HuH-7 (cell line): ENCODE data around the gene HELB.

ENCODE experiments used
- DNase-seq: peaks from one replicate; pipeline ENCODE4 v3.0.0; 2011; ENCODE audit warnings: low spot score

Gene HELB

DNA sequence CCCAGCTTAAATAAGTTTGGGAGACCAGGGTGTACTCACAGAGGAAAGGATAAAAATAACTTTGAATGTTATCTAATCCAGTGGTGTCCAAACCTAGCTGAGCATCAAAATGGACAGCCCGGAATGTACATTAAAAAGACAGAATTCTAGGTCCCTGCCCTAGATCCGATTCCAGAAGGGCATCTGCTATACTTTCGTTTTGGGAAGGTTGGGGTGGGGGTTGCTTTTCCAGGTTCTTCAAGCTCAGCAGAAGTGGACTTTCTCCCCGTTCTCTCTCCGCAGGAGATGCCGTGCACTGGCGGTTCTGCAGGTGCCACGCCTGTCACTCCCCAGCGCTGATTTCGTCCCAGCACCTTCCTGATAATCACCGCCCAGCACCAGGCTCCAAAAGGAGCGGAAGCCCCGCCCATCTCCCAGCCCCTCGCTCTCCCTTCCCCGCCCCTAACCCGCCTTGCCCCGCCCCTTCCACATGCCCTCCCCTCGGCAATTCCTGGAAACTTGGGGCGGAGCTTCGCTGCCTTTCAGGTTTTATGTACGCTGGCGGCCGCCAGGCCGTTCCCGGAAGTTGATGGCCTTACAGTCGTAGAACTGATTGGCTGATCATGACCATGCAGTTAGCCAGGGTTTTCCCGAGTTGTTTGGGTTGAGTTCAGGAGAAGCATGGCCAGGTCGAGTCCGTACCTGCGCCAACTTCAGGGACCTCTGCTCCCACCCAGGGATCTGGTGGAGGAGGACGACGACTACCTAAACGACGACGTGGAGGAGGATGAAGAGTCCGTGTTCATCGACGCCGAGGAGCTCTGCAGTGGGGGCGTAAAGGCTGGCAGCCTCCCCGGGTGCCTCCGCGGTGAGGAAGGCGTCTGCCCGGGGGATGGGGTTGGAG lies at the start of gene HELB:
HELB (plus strand) TSS at position 550 of the 883 bp plus-strand sequence; CDS start at position 661, 111 bp downstream.
- peak; percentile 86 for DNase-seq

DNA sequence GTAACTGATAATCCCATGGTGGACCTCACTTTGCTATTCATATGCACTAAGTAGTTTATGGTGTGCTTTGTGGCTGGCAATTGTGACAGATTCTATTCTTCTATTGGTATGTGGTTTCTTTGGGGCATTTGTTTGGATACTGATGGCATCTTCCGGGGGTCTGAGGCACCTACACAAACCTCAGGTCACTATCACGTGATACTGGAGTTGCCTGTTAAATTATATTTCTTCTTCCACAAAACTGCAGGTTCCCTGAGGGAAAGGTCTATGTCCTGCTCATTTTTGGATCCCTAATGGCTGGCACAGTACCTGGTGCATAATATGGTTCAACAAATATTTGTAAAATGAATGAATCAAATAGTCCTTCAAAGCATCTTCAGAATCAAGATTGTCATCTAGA lies 49.5 kb upstream of the HELB start:
- DNase-seq = no peak

DNA sequence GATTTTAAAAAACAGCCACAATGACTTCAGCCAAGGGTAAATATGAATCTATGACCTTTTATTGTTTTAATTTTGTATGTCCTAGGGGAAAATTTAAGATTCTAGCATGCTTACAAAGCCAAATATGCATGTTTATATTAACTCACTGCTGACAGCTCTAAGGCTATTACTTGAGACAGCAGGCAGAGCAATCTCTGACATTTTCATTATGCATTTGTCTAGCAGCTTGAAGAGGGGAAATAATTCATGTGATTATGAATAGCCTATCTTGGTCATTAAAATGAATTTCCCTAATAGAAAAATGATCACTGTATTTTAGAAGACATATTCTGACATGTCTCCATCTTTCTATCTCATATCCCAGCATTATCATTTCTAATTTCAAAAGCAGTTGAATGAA lies 46.6 kb upstream of the HELB start:
- no peak for DNase-seq

DNA sequence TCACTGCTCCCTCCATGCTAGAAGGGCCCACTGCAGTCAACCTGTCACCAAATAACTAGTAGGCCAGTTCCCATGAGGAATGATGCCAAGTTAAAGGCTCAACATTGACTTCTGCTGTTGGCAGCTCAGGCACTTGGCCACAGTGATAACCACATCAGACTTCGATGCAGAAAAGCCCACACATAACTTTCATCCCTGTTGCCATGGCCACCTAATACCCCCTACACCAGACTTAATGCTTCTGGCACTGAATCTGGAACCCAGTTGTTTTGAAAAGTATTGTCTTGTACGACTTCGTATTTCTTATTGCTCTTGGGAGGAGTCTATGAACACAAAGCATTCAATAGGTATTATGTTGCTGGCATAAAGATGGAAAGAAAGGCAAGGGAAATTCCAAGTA lies 44.3 kb upstream of the HELB start:
- no peak for DNase-seq

DNA sequence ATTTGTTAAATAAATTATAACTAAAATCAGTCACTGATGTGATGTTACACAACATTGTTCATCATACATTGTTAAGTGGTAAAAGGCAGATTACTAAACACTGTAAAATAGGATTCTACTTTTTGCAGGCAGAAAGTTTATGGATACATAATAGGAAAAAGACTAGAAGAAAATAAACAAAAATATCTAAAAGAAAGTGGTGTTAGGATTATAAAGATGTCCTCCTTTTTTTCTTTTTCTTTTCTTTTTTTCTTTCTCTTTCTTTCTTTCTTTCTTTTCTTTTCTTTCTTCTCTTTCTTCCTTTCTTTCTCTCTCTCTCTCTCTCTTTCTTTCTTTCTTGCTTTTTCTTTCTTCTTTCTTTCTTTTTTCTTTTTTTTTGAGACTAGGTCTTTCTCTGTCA lies 39.6 kb upstream of the HELB start:
- DNase-seq = no peak

DNA sequence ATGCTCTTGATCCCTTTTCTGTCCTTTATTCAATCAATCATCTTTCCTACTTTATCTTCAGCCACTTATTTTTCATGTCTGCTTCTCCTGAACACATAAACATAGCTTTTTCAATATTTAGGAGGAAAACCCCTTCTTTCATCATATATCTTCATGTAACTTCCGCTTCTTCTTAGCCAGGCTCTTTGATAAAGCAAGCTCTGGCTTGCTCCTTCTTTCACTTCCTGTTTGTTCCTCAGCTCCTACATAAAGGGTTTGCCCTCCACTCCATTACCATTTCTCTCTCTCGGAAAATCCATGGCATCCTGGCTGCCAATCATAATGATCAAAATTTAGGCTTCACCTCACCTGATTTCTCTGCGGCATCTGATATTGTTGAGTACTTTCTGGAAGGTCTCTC lies 33.7 kb upstream of the HELB start:
- no peak for DNase-seq

DNA sequence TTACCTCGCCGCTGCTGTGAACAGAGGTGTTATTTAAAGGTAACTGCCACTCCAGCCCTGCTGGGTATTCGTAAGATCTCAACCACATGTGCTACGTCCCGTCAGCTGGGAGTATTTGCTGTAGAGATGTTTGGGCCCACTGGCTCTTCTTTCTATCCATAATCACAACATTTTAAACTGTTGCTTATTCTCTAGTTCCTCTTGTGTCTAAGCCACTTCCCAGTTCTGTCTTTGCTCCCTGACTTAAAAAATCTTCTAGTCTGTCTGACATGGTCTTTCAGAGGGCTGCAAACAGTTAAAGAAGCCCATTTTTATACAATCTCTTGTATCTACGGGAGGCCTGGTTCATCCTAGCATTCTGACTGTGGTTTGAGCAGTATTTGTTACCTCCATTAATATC lies 33.2 kb upstream of the HELB start:
- DNase-seq = no peak

DNA sequence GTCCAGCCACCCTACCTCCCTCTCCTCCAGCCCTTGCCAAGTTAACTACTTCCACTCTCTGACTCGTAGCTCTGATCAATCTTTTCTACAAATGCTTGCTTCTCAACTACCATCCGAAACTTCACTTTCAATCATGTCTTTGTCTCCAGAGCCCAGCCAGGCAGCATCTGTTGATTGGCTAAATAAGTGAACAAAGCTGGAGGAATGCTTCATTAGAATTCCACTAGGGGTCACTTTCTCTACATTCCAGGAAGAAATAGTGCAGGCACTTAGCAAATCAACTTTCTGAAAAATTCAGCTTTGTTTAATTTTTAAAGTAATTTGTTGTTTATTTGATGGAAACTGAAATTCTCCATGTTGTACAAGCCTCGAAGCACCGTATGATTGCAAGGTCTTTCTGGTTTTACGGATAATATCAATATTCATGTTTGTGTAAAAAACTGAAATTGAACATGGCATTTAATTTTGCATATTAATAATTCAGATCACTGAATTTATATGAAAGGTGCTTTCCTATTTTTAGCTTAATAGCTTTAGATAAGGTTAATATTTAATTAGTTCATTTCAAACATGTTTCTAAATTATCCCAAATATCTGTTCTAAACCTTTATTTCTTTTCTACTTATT lies 32.4 kb upstream of the HELB start:
- peak; percentile 28 for DNase-seq

DNA sequence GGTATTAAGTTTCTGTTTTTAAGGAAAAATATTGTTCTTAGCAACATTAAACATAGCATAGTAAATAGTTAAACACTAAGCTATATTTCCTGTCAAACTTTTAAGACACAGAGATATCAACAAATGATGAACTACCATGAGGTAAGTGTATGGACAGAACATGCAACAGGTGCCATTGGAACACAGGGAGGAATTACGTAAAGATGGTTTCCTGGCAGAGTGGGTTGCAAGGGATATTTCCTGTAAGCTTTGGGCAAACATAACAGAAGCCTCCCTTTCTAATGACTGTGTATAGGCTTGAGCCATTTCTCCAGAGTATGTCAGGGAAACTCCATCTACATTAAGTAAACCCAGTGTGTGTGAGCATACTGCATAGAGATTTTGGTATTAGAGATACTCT lies 31.7 kb upstream of the HELB start:
- DNase-seq = no peak

DNA sequence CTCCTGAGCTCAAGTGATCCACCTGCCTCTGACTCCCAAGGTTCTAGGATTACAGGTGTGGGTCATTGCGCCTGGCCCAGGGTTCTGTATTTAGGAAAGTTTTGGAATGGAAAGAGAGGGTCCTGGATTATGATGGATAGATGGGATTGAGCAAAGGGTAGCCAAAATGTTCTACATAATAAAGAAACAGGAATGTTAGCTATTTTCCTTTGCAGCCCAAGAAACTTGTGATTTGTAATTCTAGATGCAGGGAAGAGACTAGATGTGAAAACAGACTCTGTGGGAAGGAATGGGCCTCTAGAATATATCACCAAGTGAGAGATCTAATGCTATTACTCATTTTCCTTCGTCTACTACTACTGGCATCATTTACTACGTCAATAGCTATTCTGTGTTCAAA lies 29.6 kb upstream of the HELB start:
- no peak for DNase-seq

DNA sequence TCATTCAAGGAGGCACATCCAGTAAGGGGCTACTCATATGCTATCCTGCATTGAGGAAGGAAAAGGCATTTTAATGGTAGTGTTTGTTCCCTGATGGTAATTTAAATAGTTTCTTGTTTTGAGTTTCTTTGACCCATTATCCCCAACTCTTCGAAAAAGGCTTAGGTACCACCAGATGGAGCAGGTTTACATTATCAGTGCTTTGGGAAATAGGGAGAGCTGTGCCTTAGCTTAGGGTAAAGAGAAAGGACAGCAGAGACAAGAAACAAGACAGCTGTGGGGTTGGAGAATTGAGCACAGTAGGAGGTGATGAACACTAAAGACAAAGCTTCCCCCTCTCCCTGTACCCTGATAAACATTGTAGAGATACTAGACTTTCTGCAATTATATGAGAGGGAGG lies 29.1 kb upstream of the HELB start:
- no peak for DNase-seq

DNA sequence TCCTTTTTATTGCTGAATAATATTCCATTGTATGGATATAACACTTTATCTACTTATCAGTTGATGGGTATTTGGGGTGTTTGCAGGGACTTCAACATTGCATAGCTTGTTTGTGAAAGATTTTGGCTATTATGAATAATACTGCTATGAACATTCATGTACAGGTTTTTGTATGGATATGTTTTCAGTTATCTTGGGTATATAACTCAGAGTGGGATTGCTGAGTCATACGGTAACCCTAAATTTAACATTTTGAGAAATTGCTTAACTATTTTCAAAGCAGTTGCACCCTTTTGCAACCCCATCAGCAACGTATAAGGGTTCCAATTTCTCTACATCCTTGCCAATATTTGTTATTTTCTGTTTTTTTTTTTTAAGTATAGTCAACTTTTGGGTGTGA lies 27.3 kb upstream of the HELB start:
- DNase-seq = no peak

DNA sequence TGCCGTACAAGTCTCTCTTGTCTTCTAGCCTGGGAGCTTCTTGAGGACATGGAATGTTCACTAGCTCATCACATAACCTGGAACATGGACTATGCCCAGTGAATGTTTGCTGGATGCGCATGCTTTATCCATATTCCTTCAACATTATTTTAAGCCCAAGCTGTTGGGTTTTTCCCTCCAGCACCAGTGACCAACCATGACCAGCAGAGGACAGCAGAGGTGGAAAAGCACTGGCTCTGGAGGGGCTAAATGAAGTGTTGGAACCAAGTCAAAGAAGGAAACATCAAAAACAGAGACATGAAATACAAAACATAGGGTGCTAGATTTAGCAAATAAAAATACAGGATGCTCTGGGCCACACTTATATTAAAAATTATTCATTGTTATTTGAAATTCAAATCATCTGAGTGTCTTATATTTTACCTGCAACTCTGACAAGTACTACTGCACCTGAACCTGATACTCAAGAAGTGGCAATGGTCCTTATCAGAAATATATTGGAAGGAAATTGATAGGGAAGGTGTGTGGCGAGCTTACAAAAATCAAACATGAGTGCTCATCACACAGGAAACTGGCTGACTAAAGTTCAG lies 23.1 kb upstream of the HELB start:
- peak; percentile 30 for DNase-seq

DNA sequence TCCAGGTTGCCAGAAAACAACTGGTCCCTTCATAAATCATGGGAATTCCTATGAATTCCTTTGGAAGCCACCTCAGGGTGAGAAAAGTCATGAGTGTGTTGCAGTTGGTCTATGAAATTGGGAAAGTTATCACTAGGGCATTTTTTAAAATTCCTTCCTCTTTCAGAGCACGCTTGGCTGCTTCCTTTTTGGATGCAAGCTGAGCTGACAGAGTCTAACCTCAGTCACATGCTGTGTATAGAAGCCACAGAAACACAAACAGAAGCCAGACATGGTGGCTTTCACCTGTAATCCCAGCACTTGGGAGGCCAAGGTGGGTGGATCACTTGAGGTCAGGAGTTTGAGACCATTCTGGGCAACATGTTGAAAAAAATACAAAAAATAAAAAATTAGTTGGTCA lies 21.7 kb upstream of the HELB start:
- DNase-seq = no peak

DNA sequence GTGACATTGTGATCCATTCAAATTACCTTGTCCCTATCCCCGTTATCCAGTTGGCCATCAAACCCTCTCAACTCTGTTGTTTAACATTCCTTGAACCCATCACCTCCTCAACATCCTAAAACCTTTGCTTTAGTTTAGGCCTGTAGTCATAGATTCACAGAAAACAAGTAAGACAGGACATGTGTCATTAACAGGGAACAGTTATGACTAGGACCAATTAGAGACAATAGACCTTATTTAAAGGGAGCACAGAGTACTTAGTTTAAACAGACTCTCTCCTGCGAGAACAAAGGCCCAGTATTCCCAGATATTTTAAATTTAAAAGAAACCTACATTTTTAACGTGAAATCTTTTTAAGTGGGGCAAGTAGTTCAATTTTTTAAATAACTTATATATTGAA lies 20.0 kb upstream of the HELB start:
- no peak for DNase-seq

DNA sequence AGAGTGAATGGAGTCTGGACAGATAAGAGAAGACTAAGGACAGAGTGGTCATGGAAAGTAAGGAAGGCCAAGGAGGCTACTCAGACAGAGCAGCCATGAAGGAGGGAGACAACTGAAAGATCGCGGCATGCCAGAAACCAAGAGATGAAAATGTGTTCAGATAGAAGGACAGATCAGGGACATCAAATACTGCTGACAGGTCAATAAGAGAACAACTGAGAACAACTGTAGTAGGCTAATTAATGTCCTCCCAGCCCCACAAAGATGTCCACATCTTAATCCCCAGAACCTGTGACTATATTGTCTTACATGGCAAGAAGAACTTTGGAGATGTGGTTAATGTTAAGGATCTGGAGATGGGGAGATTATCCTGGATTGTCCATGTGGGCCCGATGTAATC lies 15.0 kb upstream of the HELB start:
- no peak for DNase-seq

DNA sequence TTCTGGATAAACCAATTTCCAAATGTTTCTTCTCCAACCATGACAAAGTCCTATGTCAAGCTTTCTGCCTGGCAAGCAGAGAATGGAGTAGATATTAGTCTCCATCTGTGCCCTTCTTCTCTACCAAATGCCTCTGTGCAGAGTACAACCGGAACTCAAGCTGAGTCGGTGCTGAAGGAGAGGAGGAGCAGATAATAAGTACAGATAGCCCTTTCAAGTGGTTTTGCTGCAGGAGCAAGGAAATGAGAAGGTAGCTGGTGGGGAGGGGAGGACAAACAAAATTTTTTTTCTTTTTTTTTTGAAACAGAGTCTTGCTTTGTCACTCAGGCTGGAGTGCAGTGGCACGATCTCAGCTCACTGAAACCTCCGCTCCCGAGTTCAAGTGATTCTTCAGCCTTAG lies 14.2 kb upstream of the HELB start:
- DNase-seq = no peak

DNA sequence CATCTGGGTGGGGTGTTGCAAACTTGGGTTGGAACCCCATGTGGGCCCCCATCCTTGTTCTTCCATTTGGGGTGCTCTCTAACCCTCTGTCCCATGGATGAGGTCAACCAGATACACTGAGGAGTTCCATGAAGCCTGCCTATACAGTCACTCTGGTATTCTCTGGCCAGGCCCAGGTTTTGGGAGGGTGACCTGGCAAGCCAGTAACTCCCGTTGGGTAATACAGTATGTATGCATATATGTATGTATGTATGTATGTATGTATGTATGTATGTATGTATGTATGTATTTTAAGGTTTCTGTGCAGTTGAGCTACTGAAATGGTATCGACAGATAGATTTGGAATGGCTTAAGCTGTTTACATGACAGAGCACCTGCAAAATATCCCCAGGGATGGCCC lies 12.8 kb upstream of the HELB start:
- DNase-seq = no peak

DNA sequence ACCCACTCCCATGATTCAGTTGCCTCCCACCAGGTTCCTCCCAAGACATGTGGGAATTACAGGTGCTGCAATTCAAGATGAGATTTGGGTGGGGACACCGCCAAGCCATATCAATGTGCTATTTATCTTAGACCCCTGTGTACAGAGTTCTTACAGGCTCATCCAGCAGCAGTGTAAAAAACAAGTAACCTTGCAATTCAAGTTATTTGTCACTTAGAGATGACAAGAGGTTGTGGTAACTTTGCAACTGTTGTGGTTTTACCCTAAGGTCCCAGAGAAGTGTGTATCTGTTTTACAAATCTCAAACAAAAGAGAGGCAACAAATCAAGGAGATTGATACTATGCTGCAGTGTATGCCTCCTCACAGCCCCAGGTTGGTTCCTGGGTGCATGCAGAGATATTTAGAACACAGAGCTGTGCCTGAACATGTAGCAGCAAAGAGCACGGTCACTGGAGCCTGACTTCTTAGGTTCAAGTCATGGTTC lies 11.5 kb upstream of the HELB start:
- DNase-seq = no peak

DNA sequence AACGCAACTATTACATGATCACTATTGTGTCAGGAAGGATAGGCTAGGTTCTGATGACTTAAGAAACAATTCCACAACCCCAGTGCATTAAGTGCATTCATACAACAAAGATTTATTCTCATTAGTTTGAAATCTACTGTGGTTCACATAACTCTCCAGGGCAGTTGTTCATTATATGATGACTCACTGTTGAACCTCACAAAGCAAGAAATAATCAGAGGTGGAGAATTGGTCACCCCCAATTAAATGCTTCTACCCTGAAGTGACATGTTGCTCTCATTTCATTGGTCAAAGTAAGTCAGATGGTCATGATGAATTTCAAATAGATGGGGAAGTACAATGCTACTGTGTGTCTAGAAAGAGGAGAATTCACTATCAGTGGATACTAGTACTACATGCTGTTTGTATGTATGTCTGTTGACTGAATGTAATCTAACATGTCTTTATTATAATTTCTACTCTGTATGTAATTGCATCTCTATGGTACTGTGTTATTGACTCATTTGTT lies 6.1 kb upstream of the HELB start:
- DNase-seq = no peak

DNA sequence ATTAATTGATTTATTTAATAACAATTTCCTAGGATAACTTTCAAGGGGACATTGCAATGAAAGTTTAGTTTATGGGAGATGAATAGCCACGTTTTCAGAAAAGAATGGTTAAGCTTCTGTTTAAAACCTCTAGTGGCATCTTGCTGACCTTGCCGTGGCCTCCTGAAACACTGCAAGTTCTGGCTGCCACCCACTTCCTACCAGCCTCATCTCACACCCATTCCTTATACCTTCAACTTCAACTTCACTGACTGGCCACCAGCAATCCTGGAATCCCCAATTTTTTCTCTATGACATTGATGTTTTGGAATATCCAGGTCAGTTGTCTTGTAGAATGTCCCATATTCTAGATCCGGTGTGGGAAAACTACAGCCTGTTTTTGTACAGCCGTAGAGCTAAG lies 5.2 kb upstream of the HELB start:
- DNase-seq = no peak

DNA sequence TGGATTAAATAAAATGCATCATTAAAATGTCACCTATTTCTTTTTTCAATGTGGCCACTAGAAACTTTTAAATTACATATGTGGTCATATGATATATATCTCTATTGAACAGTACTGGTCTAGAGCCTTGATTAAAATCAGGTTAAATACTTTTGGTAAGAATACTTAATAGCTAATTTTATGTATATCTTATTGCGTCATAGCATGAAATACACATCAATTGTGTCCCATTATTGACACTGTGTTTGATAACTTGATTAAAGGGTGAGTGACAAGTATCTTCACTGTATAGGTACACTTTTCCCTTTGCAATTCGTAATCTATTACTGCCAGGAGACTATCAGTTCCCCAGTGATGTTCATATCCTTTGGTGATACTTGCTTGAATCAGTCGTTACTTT lies 4.4 kb upstream of the HELB start:
- DNase-seq = no peak

DNA sequence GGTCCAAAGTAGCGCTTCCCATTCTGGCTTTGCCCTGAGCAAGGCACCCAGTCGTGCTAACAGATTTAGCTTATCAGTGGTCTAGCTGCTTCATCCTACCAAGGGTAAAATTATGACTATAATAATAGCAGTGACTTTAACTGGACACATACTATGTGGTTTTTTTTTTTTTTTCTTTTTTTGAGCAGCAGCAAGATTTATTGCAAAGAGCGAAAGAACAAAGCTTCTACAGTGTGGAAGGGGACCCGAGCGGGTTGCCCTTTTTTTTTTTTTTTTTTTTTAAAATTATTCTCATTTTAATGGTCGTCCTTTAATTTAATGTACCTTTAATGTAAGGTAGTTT lies 505 bp downstream of the HELB start:
- no peak for DNase-seq
